HL-60 (cell line): Measurements from ENCODE around the gene MLLT3.

Experiments
- CTCF ChIP-seq: IDR thresholded peaks from one replicate; pipeline ENCODE4 v1.5.1; 2011; ENCODE audit warnings: low read length, control low read depth, inconsistent platforms; ENCODE audit not compliant: insufficient read depth
- POLR2AphosphoS5 ChIP-seq: IDR thresholded peaks from 2 replicates; pipeline ENCODE4 v1.6.1; 2012; ENCODE audit warnings: low read depth
- TF ChIP-seq, protein P1 (sequence below): IDR thresholded peaks from 2 replicates; pipeline ENCODE4 v1.6.1; 2012; ENCODE audit warnings: low read depth; ENCODE audit not compliant: insufficient replicate concordance

DNA sequence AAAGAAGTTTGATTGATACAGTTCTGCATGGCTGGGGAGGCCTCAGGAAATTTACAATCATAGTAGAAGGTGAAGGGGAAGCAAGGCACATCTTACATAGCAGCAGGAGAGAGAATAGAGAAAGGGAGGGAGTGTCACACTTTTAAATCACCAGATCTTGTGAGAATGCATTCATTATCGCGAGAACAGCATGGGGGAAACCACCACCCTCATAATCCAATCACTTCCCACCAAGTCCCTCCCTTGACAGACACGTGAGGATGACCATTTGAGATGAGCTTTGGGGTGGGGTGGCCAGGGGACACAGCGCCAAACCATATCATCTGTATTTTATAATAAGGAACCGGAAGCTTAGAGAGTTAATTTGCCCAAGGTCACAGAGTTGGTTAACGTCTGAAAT is 48.1 kb upstream of the MLLT3 start:
- TF ChIP-seq CTCF: no peak
- no peak for TF ChIP-seq POLR2AphosphoS5
- TF ChIP-seq, protein P1, sequence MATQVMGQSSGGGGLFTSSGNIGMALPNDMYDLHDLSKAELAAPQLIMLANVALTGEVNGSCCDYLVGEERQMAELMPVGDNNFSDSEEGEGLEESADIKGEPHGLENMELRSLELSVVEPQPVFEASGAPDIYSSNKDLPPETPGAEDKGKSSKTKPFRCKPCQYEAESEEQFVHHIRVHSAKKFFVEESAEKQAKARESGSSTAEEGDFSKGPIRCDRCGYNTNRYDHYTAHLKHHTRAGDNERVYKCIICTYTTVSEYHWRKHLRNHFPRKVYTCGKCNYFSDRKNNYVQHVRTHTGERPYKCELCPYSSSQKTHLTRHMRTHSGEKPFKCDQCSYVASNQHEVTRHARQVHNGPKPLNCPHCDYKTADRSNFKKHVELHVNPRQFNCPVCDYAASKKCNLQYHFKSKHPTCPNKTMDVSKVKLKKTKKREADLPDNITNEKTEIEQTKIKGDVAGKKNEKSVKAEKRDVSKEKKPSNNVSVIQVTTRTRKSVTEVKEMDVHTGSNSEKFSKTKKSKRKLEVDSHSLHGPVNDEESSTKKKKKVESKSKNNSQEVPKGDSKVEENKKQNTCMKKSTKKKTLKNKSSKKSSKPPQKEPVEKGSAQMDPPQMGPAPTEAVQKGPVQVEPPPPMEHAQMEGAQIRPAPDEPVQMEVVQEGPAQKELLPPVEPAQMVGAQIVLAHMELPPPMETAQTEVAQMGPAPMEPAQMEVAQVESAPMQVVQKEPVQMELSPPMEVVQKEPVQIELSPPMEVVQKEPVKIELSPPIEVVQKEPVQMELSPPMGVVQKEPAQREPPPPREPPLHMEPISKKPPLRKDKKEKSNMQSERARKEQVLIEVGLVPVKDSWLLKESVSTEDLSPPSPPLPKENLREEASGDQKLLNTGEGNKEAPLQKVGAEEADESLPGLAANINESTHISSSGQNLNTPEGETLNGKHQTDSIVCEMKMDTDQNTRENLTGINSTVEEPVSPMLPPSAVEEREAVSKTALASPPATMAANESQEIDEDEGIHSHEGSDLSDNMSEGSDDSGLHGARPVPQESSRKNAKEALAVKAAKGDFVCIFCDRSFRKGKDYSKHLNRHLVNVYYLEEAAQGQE: no peak
